ENCODE data around the gene COL21A1. TPM values are rescaled to one million over a fixed set of nuclear protein-coding genes. Genes with fewer than 3 reads are reported as not detected.

Gene COL21A1
- total and polyA plus RNA-seq, 2 of the 4 experiments (the other 2 are of a cell fraction) = 0.05 TPM; not detected in 1

GRCh38 chr6:56096541-56096940, 150.8 kb downstream of the COL21A1 start:
- no peak overlapping the region for H3K27ac ChIP-seq (ENCODE audit: insufficient read depth, low read length)
- in situ Hi-C loops (cut with MboI; ENCODE audit: low sequenced_read_pairs) (no loop called here), dilution Hi-C loops (cut with HindIII; ENCODE audit: low sequenced_read_pairs, unreplicated experiment) (no loop called here), intact Hi-C loops (cut with micrococcal nuclease) (no loop called here)
- ATAC-seq (ENCODE audit: low read depth) = no peak
- no peaks in the 10 kb centered on the region for H3K27me3 ChIP-seq (ENCODE audit: control insufficient read depth, insufficient read depth, low read length)
- no peaks in the 10 kb centered on the region for H3K9me1 ChIP-seq (ENCODE audit: insufficient read depth, low read length)
- H3K23ac ChIP-seq (ENCODE audit: low read depth, low read length) = no peak overlapping the region
- H3K4me1 ChIP-seq (ENCODE audit: control insufficient read depth, insufficient read depth, low read length) = no peaks in the 10 kb centered on the region; the same call in 1 of the 2 replicates
- no peak overlapping the region for H2BK5ac ChIP-seq (ENCODE audit: low read depth, low read length, poor library complexity, severe bottlenecking)
- no peak overlapping the region for H3K14ac ChIP-seq (replicated peaks; ENCODE audit: low read depth, low read length)
- no peak overlapping the region for H2AK9ac ChIP-seq (replicated peaks; ENCODE audit: low read depth, low read length, poor library complexity)
- H3K56ac ChIP-seq (ENCODE audit: extremely low read depth, insufficient read depth, low read length) = no peak overlapping the region
- DNase-seq = no peak
- H4K20me1 ChIP-seq (ENCODE audit: insufficient read depth, low read length) = no peaks in the 10 kb centered on the region
- H3K36me3 ChIP-seq (ENCODE audit: control insufficient read depth, insufficient read depth, low read length) = no peaks in the 10 kb centered on the region
- ChIA-PET POLR2A (ENCODE audit: unreplicated experiment) (no interaction called here), CTCF (interaction anchor here (1.0 kb wide), 1 partner anchor 820 kb away, joined by 4 read pairs; no protein-coding TSS in a partner anchor)
- no peak overlapping the region for H4K8ac ChIP-seq (ENCODE audit: low read depth in 2 of 2, low read length in 2 of 2)
- TF ChIP-seq RCOR1 (IDR thresholded peaks at IDR 0.05; ENCODE audit: insufficient replicate concordance, low read length) (no peak), CEBPB (IDR thresholded peaks at IDR 0.05; ENCODE audit: low read depth, low read length) (no peak), MAFK (IDR thresholded peaks at IDR 0.05; ENCODE audit: low read depth, low read length) (no peak), SMC3 (IDR thresholded peaks at IDR 0.05; ENCODE audit: low read depth, low read length) (no peak), POLR2A (IDR thresholded peaks at IDR 0.05; ENCODE audit: low read depth, low read length) (no peak), CHD1 (IDR thresholded peaks at IDR 0.05; ENCODE audit: low read depth, low read length) (no peak), MAZ (IDR thresholded peaks at IDR 0.05; ENCODE audit: borderline replicate concordance, low read depth, low read length) (no peak), CTCF (conservative IDR thresholded peaks at IDR 0.05; ENCODE audit: low read depth, low read length) (no peak), BHLHE40 (IDR thresholded peaks at IDR 0.05; ENCODE audit: low read depth, low read length) (no peak), USF2 (IDR thresholded peaks at IDR 0.05; ENCODE audit: low read depth, low read length) (no peak), MXI1 (IDR thresholded peaks at IDR 0.05; ENCODE audit: borderline replicate concordance, low read depth, low read length) (no peak), FOS (IDR thresholded peaks at IDR 0.05; ENCODE audit: low read depth, low read length) (no peak), RFX5 (IDR thresholded peaks at IDR 0.05; ENCODE audit: low read depth, low read length) (no peak), RAD21 (IDR thresholded peaks at IDR 0.05; ENCODE audit: low read length) (no peak), NFE2L2 (IDR thresholded peaks at IDR 0.05; ENCODE audit: low read depth, low read length) (no peak), ELK1 (IDR thresholded peaks at IDR 0.05; ENCODE audit: borderline replicate concordance, low read depth, low read length) (no peak)
- peaks cover 2% of the 10 kb centered on the region; the same call in 1 of the 2 replicates for H3K9me3 ChIP-seq (ENCODE audit: control insufficient read depth, insufficient read depth, low read length)
- no peak overlapping the region for H3K4me3 ChIP-seq (ENCODE audit: insufficient read depth, low read depth, low read length)
- H3K9ac ChIP-seq (ENCODE audit: low read depth, low read length) = no peak overlapping the region
- H2AFZ ChIP-seq (replicated peaks; ENCODE audit: low read length, poor library complexity) = no peak overlapping the region
- H2AK5ac ChIP-seq (ENCODE audit: low read depth, low read length) = no peak overlapping the region
- H3K4ac ChIP-seq (ENCODE audit: low read depth, low read length) = no peak overlapping the region
- no peak overlapping the region for H2BK15ac ChIP-seq (ENCODE audit: low read depth, low read length)
- BruUV-seq (replicated peaks) = no TSS peak
- no peak overlapping the region for H3K4me2 ChIP-seq (ENCODE audit: low read depth, low read length)
- no peak overlapping the region for H3K18ac ChIP-seq (ENCODE audit: low read depth, low read length)
- no peak overlapping the region for H4K91ac ChIP-seq (ENCODE audit: insufficient read depth, low read depth, low read length)
- H2BK120ac ChIP-seq (ENCODE audit: low read depth, low read length) = no peak overlapping the region
- H2BK20ac ChIP-seq (ENCODE audit: low read depth, low read length) = no peak overlapping the region
- no peaks in the 10 kb centered on the region for H3K79me1 ChIP-seq (ENCODE audit: low read depth in 1 of 2, low read length in 2 of 2)
- H4K5ac ChIP-seq (ENCODE audit: low read depth, low read length) = no peak overlapping the region

All from IMR-90 (cell line).